Skeletal muscle cell (primary cell): ENCODE results near the gene UNC80.
"Not testable (repeated sequence)": the region's sequence is repeated elsewhere in the genome, so short reads cannot be mapped to it uniquely, and the experiment has no call there.

Experiments
- DNase-seq: peaks from one replicate; pipeline ENCODE4 v3.0.0-alpha.2; 2010; ENCODE audit warnings: low read depth
- H3K4me3 ChIP-seq: 2 replicates; pipeline ENCODE4 v1.5.1; 2011; ENCODE audit warnings: low read depth, mild to moderate bottlenecking, control low read depth, low read length, moderate library complexity

UNC80 gene

GRCh38 chr2:209771474-209772289, at the start of gene UNC80:
TSS of gene UNC80 (plus strand) at chr2:209771832. CDS start at chr2:209772073, 241 bp downstream.
- peak within 1 kb of the TSS; percentile 45 for H3K4me3 ChIP-seq
- DNase-seq = peak; percentile 13

- DNase-seq = no peak
- H3K4me3 ChIP-seq = no peak overlapping the region
Measured at GRCh38 chr2:209726311-209726710, 45.3 kb upstream of the UNC80 start.

GRCh38 chr2:209727077-209727476, 44.6 kb upstream of the UNC80 start:
- no peak overlapping the region for H3K4me3 ChIP-seq
- no peak for DNase-seq

- no peak overlapping the region for H3K4me3 ChIP-seq
- no peak for DNase-seq
Measured at GRCh38 chr2:209734805-209735204, 36.8 kb upstream of the UNC80 start.

- H3K4me3 ChIP-seq = no peak overlapping the region
- no peak for DNase-seq
Measured at GRCh38 chr2:209741953-209742352, 29.7 kb upstream of the UNC80 start.

- H3K4me3 ChIP-seq = no peak overlapping the region
- DNase-seq = no peak
Measured at GRCh38 chr2:209753020-209753419, 18.6 kb upstream of the UNC80 start.

GRCh38 chr2:209757163-209757562, 14.5 kb upstream of the UNC80 start:
- no peak for DNase-seq
- no peak overlapping the region for H3K4me3 ChIP-seq

GRCh38 chr2:209761566-209761965, 10.1 kb upstream of the UNC80 start:
- H3K4me3 ChIP-seq = no peak overlapping the region
- DNase-seq = no peak

- DNase-seq = no peak
- H3K4me3 ChIP-seq = no peak overlapping the region
Measured at GRCh38 chr2:209762563-209762962, 9.1 kb upstream of the UNC80 start.

GRCh38 chr2:209763106-209763505, 8.5 kb upstream of the UNC80 start:
- DNase-seq = no peak
- no peak overlapping the region for H3K4me3 ChIP-seq

GRCh38 chr2:209766613-209767012, 5.0 kb upstream of the UNC80 start:
- no peak overlapping the region for H3K4me3 ChIP-seq
- DNase-seq = no peak

GRCh38 chr2:209767316-209767715, 4.3 kb upstream of the UNC80 start:
- DNase-seq = no peak
- H3K4me3 ChIP-seq = no peak overlapping the region

GRCh38 chr2:209768557-209768956, 3.1 kb upstream of the UNC80 start:
- no peak overlapping the region for H3K4me3 ChIP-seq
- DNase-seq = no peak

- H3K4me3 ChIP-seq = peak overlapping the region; percentile 45
- no peak for DNase-seq
Measured at GRCh38 chr2:209772290-209772685, 656 bp downstream of the UNC80 start.

- no peak for DNase-seq
- H3K4me3 ChIP-seq = no peak overlapping the region
Measured at GRCh38 chr2:209773377-209773776, 1.7 kb downstream of the UNC80 start.

- H3K4me3 ChIP-seq = no peak overlapping the region
- no peak for DNase-seq
Measured at GRCh38 chr2:209787416-209787815, 15.8 kb downstream of the UNC80 start.

GRCh38 chr2:209788925-209789324, 17.3 kb downstream of the UNC80 start:
- DNase-seq = no peak
- H3K4me3 ChIP-seq = no peak overlapping the region

- no peak for DNase-seq
- no peak overlapping the region for H3K4me3 ChIP-seq
Measured at GRCh38 chr2:209790066-209790728, 18.6 kb downstream of the UNC80 start.

GRCh38 chr2:209791151-209791550, 19.5 kb downstream of the UNC80 start:
- H3K4me3 ChIP-seq = no peak overlapping the region
- DNase-seq = no peak

GRCh38 chr2:209795425-209795824, 23.8 kb downstream of the UNC80 start:
- DNase-seq, H3K4me3 ChIP-seq: not testable (repeated sequence)

GRCh38 chr2:209805351-209805750, 33.7 kb downstream of the UNC80 start:
- no peak overlapping the region for H3K4me3 ChIP-seq
- no peak for DNase-seq
